Activated T-helper 2 cell treated with anti-CD3 and anti-CD28 coated beads, Interferon-gamma antibody, Interleukin-2, Interleukin-4, amounts not matched to agents 10 μg/mL and 5 μg/mL and 100 μg/mL, durations not matched to agents 14 hours and 24 hours and 36 hours (primary cell): ENCODE results near the gene CCDC136. TPM values are rescaled to one million over a fixed set of nuclear protein-coding genes. Genes with fewer than 3 reads are reported as not detected.

Experiments used
- DNase-seq: peaks from one replicate; pipeline ENCODE4 v3.0.0; 2021; ENCODE audit warnings: low spot score
- H3K27ac Mint-ChIP-seq: one replicate; pipeline ENCODE4 v1.8.0; 2021; ENCODE audit warnings: mixed read lengths
- H3K27me3 Mint-ChIP-seq: one replicate; pipeline ENCODE4 v1.8.0; 2021; ENCODE audit warnings: low read depth, mixed read lengths
- H3K36me3 Mint-ChIP-seq: one replicate; pipeline ENCODE4 v1.8.0; 2021; ENCODE audit warnings: low read depth, mixed read lengths
- H3K4me1 Mint-ChIP-seq: one replicate; pipeline ENCODE4 v1.8.0; 2021; ENCODE audit warnings: low read depth, mixed read lengths
- H3K4me3 Mint-ChIP-seq: one replicate; pipeline ENCODE4 v1.8.0; 2021; ENCODE audit warnings: low read depth, mild to moderate bottlenecking, moderate library complexity, mixed read lengths
- H3K9me3 Mint-ChIP-seq: one replicate; pipeline ENCODE4 v1.8.0; 2021; ENCODE audit warnings: mixed read lengths
- intact Hi-C: fragments of 100-400 bp; cut with micrococcal nuclease; formaldehyde crosslinking; loops from one replicate; pipeline ENCODE4 v1.15.1; 2023
- total RNA-seq: library from RNA; stranded (reverse); gene quantifications from 2 replicates; pipeline ENCODE4 v1.2.3, GENCODE V29; 2022

Gene CCDC136
- 14.3 and 15.5 TPM in 2 replicates for total RNA-seq

GRCh38 chr7:128791121-128791971 is at the start of gene CCDC136:
Gene CCDC136 (plus strand): TSS chr7:128791968. CDS start chr7:128792412, 444 bp downstream.
- intact Hi-C loops: loop anchor here (5.0 kb wide), 1 partner anchor 54 kb away; the partner anchor contains the start of gene CALU
- peaks cover 32% of the 10 kb centered on the region for H3K27me3 Mint-ChIP-seq
- H3K4me3 Mint-ChIP-seq: peak within 1 kb of the TSS; percentile 84
- peaks cover 10% of the 10 kb centered on the region for H3K4me1 Mint-ChIP-seq
- no peaks in the 10 kb centered on the region for H3K9me3 Mint-ChIP-seq
- H3K27ac Mint-ChIP-seq: peak within 1 kb of the TSS; percentile 44
- DNase-seq: peak; percentile 69
- H3K36me3 Mint-ChIP-seq: no peaks in the 10 kb centered on the region

- DNase-seq: no peak
- Mint-ChIP-seq H3K36me3 (peaks cover 33% of the 10 kb centered on the region), H3K27me3 (no peaks in the 10 kb centered on the region), H3K9me3 (no peaks in the 10 kb centered on the region), H3K4me1 (peaks cover 40% of the 10 kb centered on the region), H3K4me3 (no peak overlapping the region), H3K27ac (no peak overlapping the region)
- intact Hi-C loops: no loop called here
Measured at GRCh38 chr7:128742206-128742605, 49.6 kb upstream of the CCDC136 start.

GRCh38 chr7:128743112-128743772 is 48.5 kb upstream of the CCDC136 start:
- Mint-ChIP-seq H3K27ac (no peak overlapping the region), H3K9me3 (no peaks in the 10 kb centered on the region), H3K36me3 (peaks cover 42% of the 10 kb centered on the region), H3K4me1 (peaks cover 43% of the 10 kb centered on the region), H3K4me3 (no peak overlapping the region), H3K27me3 (no peaks in the 10 kb centered on the region)
- intact Hi-C loops: no loop called here
- no peak for DNase-seq

- Mint-ChIP-seq H3K36me3 (peaks cover 54% of the 10 kb centered on the region), H3K4me3 (no peak overlapping the region), H3K27me3 (no peaks in the 10 kb centered on the region), H3K9me3 (no peaks in the 10 kb centered on the region), H3K4me1 (peaks cover 40% of the 10 kb centered on the region), H3K27ac (peak overlapping the region; percentile 10)
- intact Hi-C loops: no loop called here
- no peak for DNase-seq
Measured at GRCh38 chr7:128744366-128744905, 47.3 kb upstream of the CCDC136 start.

GRCh38 chr7:128745706-128746105 is 46.1 kb upstream of the CCDC136 start:
- Mint-ChIP-seq H3K9me3 (no peaks in the 10 kb centered on the region), H3K27me3 (no peaks in the 10 kb centered on the region), H3K36me3 (peaks cover 64% of the 10 kb centered on the region), H3K4me1 (peaks cover 37% of the 10 kb centered on the region), H3K27ac (no peak overlapping the region), H3K4me3 (no peak overlapping the region)
- no peak for DNase-seq
- intact Hi-C loops: no loop called here

- Mint-ChIP-seq H3K4me3 (no peak overlapping the region), H3K9me3 (no peaks in the 10 kb centered on the region), H3K36me3 (peaks cover 54% of the 10 kb centered on the region), H3K4me1 (peaks cover 23% of the 10 kb centered on the region), H3K27ac (no peak overlapping the region), H3K27me3 (no peaks in the 10 kb centered on the region)
- intact Hi-C loops: no loop called here
- DNase-seq: no peak
Measured at GRCh38 chr7:128747327-128748079, 44.3 kb upstream of the CCDC136 start.

GRCh38 chr7:128752251-128752650 is 39.5 kb upstream of the CCDC136 start:
- no peak for DNase-seq
- Mint-ChIP-seq H3K9me3 (no peaks in the 10 kb centered on the region), H3K4me1 (peaks cover 19% of the 10 kb centered on the region), H3K4me3 (no peak overlapping the region), H3K27me3 (no peaks in the 10 kb centered on the region), H3K27ac (no peak overlapping the region), H3K36me3 (peaks cover 68% of the 10 kb centered on the region)
- intact Hi-C loops: no loop called here

- peaks cover 57% of the 10 kb centered on the region for H3K36me3 Mint-ChIP-seq
- no peaks in the 10 kb centered on the region for H3K27me3 Mint-ChIP-seq
- DNase-seq: no peak
- no peak overlapping the region for H3K27ac Mint-ChIP-seq
- no peaks in the 10 kb centered on the region for H3K9me3 Mint-ChIP-seq
- no peak overlapping the region for H3K4me3 Mint-ChIP-seq
- peaks cover 12% of the 10 kb centered on the region for H3K4me1 Mint-ChIP-seq
- intact Hi-C loops: no loop called here
Measured at GRCh38 chr7:128755075-128755818, 36.5 kb upstream of the CCDC136 start.

GRCh38 chr7:128755819-128756476 is 35.8 kb upstream of the CCDC136 start:
- intact Hi-C loops: no loop called here
- H3K36me3 Mint-ChIP-seq: peaks cover 57% of the 10 kb centered on the region
- no peak for DNase-seq
- no peaks in the 10 kb centered on the region for H3K9me3 Mint-ChIP-seq
- peaks cover 12% of the 10 kb centered on the region for H3K4me1 Mint-ChIP-seq
- H3K4me3 Mint-ChIP-seq: no peak overlapping the region
- no peaks in the 10 kb centered on the region for H3K27me3 Mint-ChIP-seq
- H3K27ac Mint-ChIP-seq: peak overlapping the region; percentile 28

GRCh38 chr7:128757203-128757602 is 34.6 kb upstream of the CCDC136 start:
- H3K36me3 Mint-ChIP-seq: peaks cover 65% of the 10 kb centered on the region
- peak overlapping the region; percentile 28 for H3K27ac Mint-ChIP-seq
- no peaks in the 10 kb centered on the region for H3K9me3 Mint-ChIP-seq
- no peak for DNase-seq
- H3K4me3 Mint-ChIP-seq: no peak overlapping the region
- peaks cover 12% of the 10 kb centered on the region for H3K4me1 Mint-ChIP-seq
- intact Hi-C loops: no loop called here
- no peaks in the 10 kb centered on the region for H3K27me3 Mint-ChIP-seq

GRCh38 chr7:128758553-128758952 is 33.2 kb upstream of the CCDC136 start:
- H3K27ac Mint-ChIP-seq: no peak overlapping the region
- H3K36me3 Mint-ChIP-seq: peaks cover 62% of the 10 kb centered on the region
- H3K27me3 Mint-ChIP-seq: no peaks in the 10 kb centered on the region
- H3K4me1 Mint-ChIP-seq: peaks cover 6% of the 10 kb centered on the region
- no peak overlapping the region for H3K4me3 Mint-ChIP-seq
- intact Hi-C loops: no loop called here
- no peaks in the 10 kb centered on the region for H3K9me3 Mint-ChIP-seq
- DNase-seq: no peak
